CD14-positive monocyte (primary cell): Measurements from ENCODE around the gene CST9L. TPM values are rescaled to one million over a fixed set of nuclear protein-coding genes. Genes with fewer than 3 reads are reported as not detected.

ENCODE experiments used
- DNase-seq, 3 donors: peaks; one replicate each; pipeline ENCODE4 v3.0.0-alpha.2; 2011 to 2022
- H2AFZ ChIP-seq: 2 replicates; pipeline ENCODE4 v1.6.0; 2012; ENCODE audit warnings: mild to moderate bottlenecking, low read depth, low read length, inconsistent platforms; ENCODE audit not compliant: insufficient read depth, poor library complexity, severe bottlenecking
- H3K27ac ChIP-seq, 2 donors: 1 replicate in 1 of 2; 2 replicates in 1 of 2; pipeline ENCODE4 v1.5.1; 2012 to 2013; ENCODE audit warnings: low read length in 2 of 2, control low read depth in 1 of 2, inconsistent platforms in 1 of 2, low read depth in 1 of 2, mild to moderate bottlenecking in 1 of 2
- H3K27me3 ChIP-seq, 2 donors: one replicate each; pipeline versions ENCODE4 v1.6.0 to v1.6.1; 2011 to 2013; ENCODE audit warnings: low read length in 2 of 2; ENCODE audit not compliant: control insufficient read depth in 2 of 2, insufficient read depth in 2 of 2
- H3K36me3 ChIP-seq, 2 donors: replicated peaks in 1 of 2; 1 replicate in 1 of 2; 2 replicates in 1 of 2; pipeline versions ENCODE4 v1.5.1 to v1.6.1; 2012 to 2013; ENCODE audit warnings: low read length in 2 of 2, control low read depth in 1 of 2, inconsistent platforms in 1 of 2, mild to moderate bottlenecking in 1 of 2; ENCODE audit not compliant: insufficient read depth in 2 of 2, control insufficient read depth in 1 of 2
- H3K4me1 ChIP-seq, 2 donors: 1 replicate in 1 of 2; 2 replicates in 1 of 2; pipeline versions ENCODE4 v1.5.1 to v1.6.1; 2012 to 2013; ENCODE audit warnings: low read length in 2 of 2, control low read depth in 1 of 2, inconsistent platforms in 1 of 2, mild to moderate bottlenecking in 1 of 2, moderate library complexity in 1 of 2; ENCODE audit not compliant: insufficient read depth in 2 of 2, control insufficient read depth in 1 of 2
- H3K4me2 ChIP-seq: replicated peaks from 2 replicates; pipeline ENCODE3; 2012; ENCODE audit warnings: low read length, moderate library complexity, mild to moderate bottlenecking; ENCODE audit not compliant: poor library complexity, severe bottlenecking; ENCODE audit errors: extremely low read depth
- H3K4me3 ChIP-seq, 3 experiments: fragments of 200-600 bp in 1 of 3; sonication (generic) in 1 of 3; replicated peaks in 1 of 3; 1 replicate in 2 of 3; 2 replicates in 1 of 3; pipeline ENCODE4 v1.5.1; 2011 to 2013; ENCODE audit warnings: low read length in 3 of 3, mild to moderate bottlenecking in 3 of 3, control low read depth in 2 of 3, low read depth in 2 of 3, inconsistent platforms in 1 of 3, moderate library complexity in 1 of 3
- H3K79me2 ChIP-seq: 2 replicates; pipeline ENCODE4 v1.6.0; 2012; ENCODE audit warnings: mild to moderate bottlenecking, control low read depth, inconsistent platforms, low read length, moderate library complexity; ENCODE audit not compliant: insufficient read depth
- H3K9ac ChIP-seq: 2 replicates; pipeline ENCODE4 v1.6.0; 2017; ENCODE audit warnings: low read length, mild to moderate bottlenecking; ENCODE audit not compliant: insufficient read depth, poor library complexity, severe bottlenecking
- H3K9me3 ChIP-seq, 2 donors: replicated peaks in 1 of 2; 1 replicate in 1 of 2; 2 replicates in 1 of 2; pipeline versions ENCODE4 v1.5.1 to v1.6.1; 2012 to 2013; ENCODE audit warnings: low read length in 2 of 2, control low read depth in 1 of 2; ENCODE audit not compliant: control insufficient read depth in 1 of 2, insufficient read depth in 1 of 2
- H4K20me1 ChIP-seq: 2 replicates; pipeline ENCODE4 v1.6.0; 2012; ENCODE audit warnings: mild to moderate bottlenecking, low read length, control low read depth, moderate library complexity; ENCODE audit not compliant: insufficient read depth
- H3K27ac Mint-ChIP-seq, 7 donors: one replicate each; pipeline ENCODE4 v1.8.0; 2020; ENCODE audit warnings: mild to moderate bottlenecking in 7 of 7, mixed read lengths in 7 of 7, moderate library complexity in 6 of 7, inconsistent platforms in 2 of 7
- H3K27me3 Mint-ChIP-seq, 3 donors: one replicate each; pipeline ENCODE4 v1.8.0; 2021 to 2022; ENCODE audit warnings: low read depth in 3 of 3, mild to moderate bottlenecking in 3 of 3, mixed read lengths in 3 of 3, moderate library complexity in 3 of 3, inconsistent platforms in 1 of 3
- H3K36me3 Mint-ChIP-seq, 2 donors: one replicate each; pipeline ENCODE4 v1.8.0; 2020; ENCODE audit warnings: mixed read lengths in 2 of 2, inconsistent platforms in 1 of 2, mild to moderate bottlenecking in 1 of 2
- H3K4me1 Mint-ChIP-seq: one replicate; pipeline ENCODE4 v1.8.0; 2020; ENCODE audit warnings: mild to moderate bottlenecking, mixed read lengths
- H3K4me3 Mint-ChIP-seq, 2 donors: one replicate each; pipeline ENCODE4 v1.8.0; 2020; ENCODE audit warnings: mild to moderate bottlenecking in 2 of 2, mixed read lengths in 2 of 2, moderate library complexity in 1 of 2
- H3K9me3 Mint-ChIP-seq, 7 donors: one replicate each; pipeline ENCODE4 v1.8.0; 2020 to 2022; ENCODE audit warnings: mixed read lengths in 7 of 7, mild to moderate bottlenecking in 6 of 7, moderate library complexity in 6 of 7, inconsistent platforms in 2 of 7
- WGBS: methylation state at CpG from one replicate; pipeline ENCODE4 v1.1.5; 2013; ENCODE audit warnings: missing lambda C conversion rate; ENCODE audit not compliant: insufficient coverage; 5-methylcytosine and 5-hydroxymethylcytosine counted together
- intact Hi-C, 2 donors: fragments of 100-400 bp; cut with micrococcal nuclease; formaldehyde crosslinking; loops; one replicate each; pipeline versions ENCODE4 v1.15.0 to v1.15.1; 2023
- polyA plus RNA-seq, 3 donors: library from polyadenylated mRNA; depleted of rRNA in 1 of 3; unstranded in 2 of 3; stranded (reverse) in 1 of 3; fragments of 300-500 nt in 2 of 3; fragments of >200 nt in 1 of 3; fragmentation: Illumina TruSeq in 2 of 3; gene quantifications; 1 replicate in 2 of 3; 2 replicates in 1 of 3; pipeline ENCODE4 v1.2.3, GENCODE V29; 2012 to 2021
- TF ChIP-seq, protein P1 (sequence below): fragments of 200-600 bp; IDR thresholded peaks from one replicate; pipeline ENCODE4 v1.8.0; 2022; ENCODE audit warnings: antibody characterized with exemption, mild to moderate bottlenecking

The CST9L gene
- polyA plus RNA-seq, 3 donors = not detected

- DNase-seq = no peak
- no peak overlapping the region for H3K27ac Mint-ChIP-seq
- intact Hi-C loops = no loop called here
These were observed 33.3 kb downstream of the CST9L start for GRCh38 chr20:23534801-23535593.

GRCh38 chr20:23533161-23533560, 35.1 kb downstream of the CST9L start:
- no peak overlapping the region for H3K27ac Mint-ChIP-seq
- Histone ChIP-seq H3K27ac (no peak overlapping the region), H3K36me3 (no peaks in the 10 kb centered on the region), H3K79me2 (no peaks in the 10 kb centered on the region), H3K4me2 (no peak overlapping the region), H3K4me1 (no peaks in the 10 kb centered on the region), H2AFZ (no peak overlapping the region), H4K20me1 (no peaks in the 10 kb centered on the region), H3K4me3 (no peak overlapping the region), H3K27me3 (no peaks in the 10 kb centered on the region), H3K9ac (no peak overlapping the region), H3K9me3 (peaks cover 16 to 29% of the 10 kb centered on the region in 2 donors)
- no peak for DNase-seq
- H3K4me3 Mint-ChIP-seq = no peak overlapping the region
- TF ChIP-seq, protein P1, sequence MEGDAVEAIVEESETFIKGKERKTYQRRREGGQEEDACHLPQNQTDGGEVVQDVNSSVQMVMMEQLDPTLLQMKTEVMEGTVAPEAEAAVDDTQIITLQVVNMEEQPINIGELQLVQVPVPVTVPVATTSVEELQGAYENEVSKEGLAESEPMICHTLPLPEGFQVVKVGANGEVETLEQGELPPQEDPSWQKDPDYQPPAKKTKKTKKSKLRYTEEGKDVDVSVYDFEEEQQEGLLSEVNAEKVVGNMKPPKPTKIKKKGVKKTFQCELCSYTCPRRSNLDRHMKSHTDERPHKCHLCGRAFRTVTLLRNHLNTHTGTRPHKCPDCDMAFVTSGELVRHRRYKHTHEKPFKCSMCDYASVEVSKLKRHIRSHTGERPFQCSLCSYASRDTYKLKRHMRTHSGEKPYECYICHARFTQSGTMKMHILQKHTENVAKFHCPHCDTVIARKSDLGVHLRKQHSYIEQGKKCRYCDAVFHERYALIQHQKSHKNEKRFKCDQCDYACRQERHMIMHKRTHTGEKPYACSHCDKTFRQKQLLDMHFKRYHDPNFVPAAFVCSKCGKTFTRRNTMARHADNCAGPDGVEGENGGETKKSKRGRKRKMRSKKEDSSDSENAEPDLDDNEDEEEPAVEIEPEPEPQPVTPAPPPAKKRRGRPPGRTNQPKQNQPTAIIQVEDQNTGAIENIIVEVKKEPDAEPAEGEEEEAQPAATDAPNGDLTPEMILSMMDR = no peak
- peaks cover 10% of the 10 kb centered on the region for H3K4me1 Mint-ChIP-seq
- peaks cover 0 to 4% (median 0%) of the 10 kb centered on the region in 3 donors for H3K27me3 Mint-ChIP-seq
- peaks cover 12 to 37% (median 24%) of the 10 kb centered on the region in 7 donors for H3K9me3 Mint-ChIP-seq
- H3K36me3 Mint-ChIP-seq = no peaks in the 10 kb centered on the region
- intact Hi-C loops = no loop called here

More at GRCh38 chr20:23534801-23535593, 33.3 kb downstream of the CST9L start:
- Histone ChIP-seq H3K4me3 (no peak overlapping the region), H3K27ac (no peak overlapping the region), H2AFZ (no peak overlapping the region), H3K9me3 (peaks cover 8 to 27% of the 10 kb centered on the region in 2 donors), H3K79me2 (no peaks in the 10 kb centered on the region), H3K27me3 (no peaks in the 10 kb centered on the region), H3K36me3 (no peaks in the 10 kb centered on the region), H3K4me1 (no peaks in the 10 kb centered on the region), H3K9ac (no peak overlapping the region), H4K20me1 (no peaks in the 10 kb centered on the region), H3K4me2 (no peak overlapping the region)
- Mint-ChIP-seq H3K9me3 (peaks cover 7 to 23% (median 16%) of the 10 kb centered on the region in 7 donors), H3K4me1 (peaks cover 10% of the 10 kb centered on the region), H3K4me3 (no peak overlapping the region), H3K36me3 (no peaks in the 10 kb centered on the region), H3K27me3 (peaks cover 0 to 1% (median 0%) of the 10 kb centered on the region in 3 donors)
- TF ChIP-seq, protein P1 = no peak
- WGBS = 97% methylated on average over 11 of the region's 20 CpGs
